ENCODE results near the gene LPAR2.

LPAR2 gene

DNA sequence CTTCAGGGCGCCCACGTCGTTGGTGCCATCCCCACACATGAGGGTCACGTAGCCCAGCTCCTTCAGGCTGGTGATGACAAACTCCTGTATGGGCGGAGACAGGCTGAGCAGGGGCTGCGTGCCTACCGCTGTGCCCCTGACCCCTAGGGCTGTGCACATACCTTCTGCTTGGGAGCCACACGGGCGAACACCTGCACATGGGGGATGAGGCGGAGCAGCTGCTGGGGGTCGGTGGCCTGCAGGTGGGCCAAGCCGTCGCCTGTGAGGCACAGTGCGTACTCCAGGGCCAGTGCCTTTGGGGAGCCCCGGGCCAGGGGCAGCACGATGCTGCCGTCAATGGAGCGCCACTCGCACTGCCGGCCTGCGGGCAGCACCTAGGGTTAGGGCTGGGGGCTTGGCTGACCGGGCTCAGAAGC lies 21.6 kb upstream of the LPAR2 start:
- no peak for TF ChIP-seq JUND (IDR thresholded peaks at IDR 0.05; ENCODE audit: low read depth)
- in situ Hi-C loops (cut with HindIII; ENCODE audit: low pct_unique_long_range_greater_than_20kb, low sequenced_read_pairs): no loop called here
- DNase-seq (ENCODE audit: low read depth in 1 of 2, low spot score in 1 of 2): no peak

DNA sequence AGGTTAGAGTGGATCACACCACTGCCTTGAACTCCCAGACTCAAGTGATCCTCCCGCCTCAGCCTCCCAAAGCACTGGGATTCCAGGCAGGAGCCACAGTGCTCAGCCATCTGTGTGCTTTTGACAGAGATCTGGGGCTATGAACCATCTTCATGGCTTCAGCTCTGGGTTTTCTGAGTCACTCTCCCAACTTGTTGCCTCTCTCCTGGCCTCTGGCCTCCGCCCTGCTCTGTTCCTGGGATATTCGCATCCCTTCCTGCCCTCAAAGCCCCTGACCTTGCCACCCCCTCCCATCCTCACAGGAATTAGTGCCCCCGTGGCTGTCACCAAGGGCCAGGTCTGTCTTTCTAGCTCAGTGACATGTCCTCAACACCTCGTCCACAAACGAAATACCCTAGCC lies 21.1 kb upstream of the LPAR2 start:
- in situ Hi-C loops (cut with HindIII; ENCODE audit: low pct_unique_long_range_greater_than_20kb, low sequenced_read_pairs): no loop called here
- no peak for DNase-seq (ENCODE audit: low read depth in 1 of 2, low spot score in 1 of 2)
- TF ChIP-seq JUND (IDR thresholded peaks at IDR 0.05; ENCODE audit: low read depth): no peak

DNA sequence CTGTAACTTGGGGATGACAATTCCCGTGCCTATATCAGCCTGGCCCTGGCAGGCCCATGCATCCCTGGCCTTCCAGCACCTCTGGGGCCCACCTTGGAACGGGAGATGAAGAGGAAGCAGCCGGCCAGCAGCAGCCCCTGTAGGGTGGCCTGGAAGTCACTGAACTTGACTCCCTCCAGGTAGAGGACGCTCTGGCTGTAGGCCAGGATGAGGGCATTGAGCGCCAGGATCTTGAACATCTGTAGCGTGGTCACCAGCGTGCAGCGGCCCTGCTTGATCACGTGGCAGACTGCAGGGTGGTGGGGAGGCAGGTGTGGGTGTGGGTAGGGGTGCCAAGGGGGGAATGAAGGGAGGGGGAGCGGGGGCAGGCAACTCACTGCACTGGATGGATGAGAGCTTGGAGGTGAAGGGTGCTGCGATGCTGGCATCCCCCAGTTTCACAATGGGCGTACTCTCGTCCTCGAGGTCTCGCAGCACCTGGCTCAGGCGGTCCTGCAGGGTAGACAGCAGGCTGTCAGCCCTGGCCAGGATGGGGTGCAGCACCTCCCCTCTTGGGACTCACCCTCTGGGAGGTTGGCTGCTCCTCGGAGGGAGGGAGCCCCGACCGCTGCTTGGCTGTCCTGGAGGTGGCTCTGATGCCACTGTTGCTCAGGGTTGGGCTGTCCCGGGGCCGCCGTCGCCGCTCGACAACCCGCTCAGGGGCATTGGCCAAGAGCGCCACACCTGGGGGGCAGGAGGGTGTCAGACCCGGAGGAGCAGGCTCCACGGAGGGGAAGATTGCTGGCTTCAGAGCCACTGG lies 19.2 kb upstream of the LPAR2 start:
- DNase-seq (ENCODE audit: low read depth in 1 of 2, low spot score in 1 of 2): no peak
- no peak for TF ChIP-seq JUND (IDR thresholded peaks at IDR 0.05; ENCODE audit: low read depth)
- in situ Hi-C loops (cut with HindIII; ENCODE audit: low pct_unique_long_range_greater_than_20kb, low sequenced_read_pairs): no loop called here

DNA sequence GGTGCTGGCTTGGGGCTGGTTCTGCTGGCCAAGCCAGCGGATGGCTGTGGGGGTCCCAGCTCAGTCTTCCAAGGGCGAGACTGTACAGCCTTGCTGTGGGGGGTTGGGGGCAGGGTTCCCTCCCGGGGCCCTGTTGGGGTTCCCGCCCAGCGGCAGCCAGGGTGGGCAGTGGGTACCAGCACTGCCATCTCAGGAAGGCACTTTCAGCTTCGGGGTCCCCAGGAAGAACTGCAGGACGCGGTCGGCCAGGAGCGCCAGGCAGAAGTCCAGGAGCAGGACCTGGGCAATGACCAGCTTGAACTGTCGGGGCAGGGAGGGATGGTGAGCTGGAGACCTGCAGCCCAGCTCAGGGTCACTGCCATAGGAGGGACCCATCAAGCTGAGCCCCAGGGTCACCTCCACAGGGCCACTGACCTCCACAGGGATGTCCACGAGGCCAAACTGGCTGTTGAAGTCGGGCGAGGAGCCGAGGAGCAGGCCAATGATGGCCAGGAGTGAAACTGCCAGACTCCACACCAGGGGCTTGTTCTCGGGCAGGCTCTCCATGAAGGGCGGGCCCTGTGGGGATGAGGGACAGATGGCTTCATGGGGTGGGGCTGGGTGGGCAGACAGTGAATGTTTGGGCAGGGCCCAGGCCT lies 17.3 kb upstream of the LPAR2 start:
- in situ Hi-C loops (cut with HindIII; ENCODE audit: low pct_unique_long_range_greater_than_20kb, low sequenced_read_pairs): no loop called here
- DNase-seq (ENCODE audit: low read depth in 1 of 2, low spot score in 1 of 2): no peak
- TF ChIP-seq JUND (IDR thresholded peaks at IDR 0.05; ENCODE audit: low read depth): no peak

DNA sequence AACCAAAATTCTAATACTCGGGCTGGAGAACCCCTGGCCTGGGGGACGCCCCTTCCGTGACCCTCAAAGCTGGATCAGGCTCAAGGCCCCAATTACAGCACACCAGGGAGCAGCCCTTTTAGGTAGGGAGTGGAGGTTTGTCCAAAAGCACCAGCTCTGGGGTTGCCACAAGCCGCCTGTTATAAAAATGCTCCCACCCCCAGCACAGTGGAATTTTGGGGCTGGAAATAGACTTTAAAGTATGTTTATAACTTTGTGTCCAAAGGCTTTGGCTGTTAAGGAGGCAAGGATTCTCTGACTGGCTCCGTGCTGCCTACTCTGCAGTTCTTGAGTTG lies 16.0 kb upstream of the LPAR2 start:
- no peak for DNase-seq (ENCODE audit: low read depth in 1 of 2, low spot score in 1 of 2)
- in situ Hi-C loops (cut with HindIII; ENCODE audit: low pct_unique_long_range_greater_than_20kb, low sequenced_read_pairs): no loop called here
- TF ChIP-seq JUND (IDR thresholded peaks at IDR 0.05; ENCODE audit: low read depth): no peak

DNA sequence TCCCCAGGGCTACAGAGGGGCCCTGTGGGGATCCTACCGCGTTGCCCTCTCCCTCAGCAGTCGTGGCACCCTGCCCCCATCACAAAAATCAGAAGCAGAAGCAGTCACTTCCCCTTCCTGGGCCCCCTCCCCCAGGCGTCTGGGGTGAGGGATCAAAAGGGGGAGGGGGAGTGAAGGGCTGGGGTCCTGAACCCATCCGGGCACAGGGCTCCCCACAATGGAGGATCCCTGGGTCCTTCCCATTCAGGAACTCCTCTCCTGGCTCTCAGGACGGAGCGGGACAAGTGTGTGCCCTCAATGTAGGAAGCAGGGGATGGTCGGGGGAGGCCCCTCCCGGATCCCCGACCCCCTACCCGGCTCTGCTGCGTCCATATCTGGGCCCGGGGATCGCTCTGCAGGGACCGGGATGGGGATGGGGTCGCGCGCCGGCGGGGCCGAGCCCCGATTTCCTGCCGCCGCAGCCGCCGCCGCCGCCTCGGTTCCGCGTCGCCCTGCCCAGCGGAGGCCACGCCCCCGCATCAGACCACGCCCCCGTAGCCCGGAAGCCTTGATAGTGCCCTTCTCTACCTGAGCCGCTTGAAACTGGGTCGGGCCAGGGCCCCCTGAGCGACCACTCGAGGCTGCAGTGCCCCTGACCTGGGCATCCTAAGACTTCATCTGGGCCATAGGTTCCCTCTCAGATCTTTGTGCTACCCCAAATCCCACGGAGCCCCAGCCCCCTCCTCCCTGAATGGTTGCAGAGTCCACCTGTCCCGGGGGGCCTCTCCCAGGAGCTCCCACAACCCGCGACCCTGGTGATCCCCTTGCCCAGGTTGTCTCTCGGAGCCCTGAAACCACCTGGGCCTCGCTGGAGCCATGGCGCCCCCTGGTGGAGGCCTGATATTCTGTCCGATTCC lies 15.4 kb upstream of the LPAR2 start, which contains the start of gene GMIP:
GMIP (minus strand) TSS at position 500 of the 896 bp plus-strand sequence; CDS start at position 372, 128 bp downstream.
- peak; percentile 62 to 76 for DNase-seq (ENCODE audit: low read depth in 1 of 2, low spot score in 1 of 2)
- TF ChIP-seq JUND (IDR thresholded peaks at IDR 0.05; ENCODE audit: low read depth): no peak
- in situ Hi-C loops (cut with HindIII; ENCODE audit: low pct_unique_long_range_greater_than_20kb, low sequenced_read_pairs): no loop called here

DNA sequence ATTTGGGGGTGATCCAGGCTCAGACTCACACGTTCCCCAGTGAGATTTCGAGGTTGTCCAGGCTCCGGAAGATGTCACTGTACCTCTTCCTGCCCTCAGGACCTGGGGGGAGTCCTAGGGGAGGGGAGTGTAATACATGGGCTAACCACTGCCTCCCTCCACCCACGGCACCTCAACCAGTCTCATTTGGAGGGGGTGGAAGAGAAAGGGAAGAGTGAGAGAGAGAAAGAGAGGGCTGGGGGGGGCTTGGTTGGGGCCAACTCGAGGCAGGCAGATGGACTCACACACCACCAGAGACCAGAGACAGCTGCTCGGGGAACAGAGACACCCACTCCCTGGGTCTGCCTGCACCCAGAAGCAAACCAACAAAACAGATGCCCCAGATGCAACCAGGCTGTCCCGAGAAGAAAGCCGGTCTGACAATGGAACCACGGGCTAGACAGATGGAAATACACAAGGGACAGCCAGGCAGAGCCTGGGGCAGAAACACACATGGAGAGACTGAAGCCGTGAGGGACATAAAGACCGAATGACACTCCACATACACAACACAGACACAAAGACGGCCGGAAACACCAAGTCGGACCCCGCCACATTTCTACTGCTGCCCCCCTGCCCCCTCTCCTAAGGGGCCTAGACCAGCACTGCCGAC lies 14.6 kb upstream of the LPAR2 start:
- in situ Hi-C loops (cut with HindIII; ENCODE audit: low pct_unique_long_range_greater_than_20kb, low sequenced_read_pairs): no loop called here
- no peak for TF ChIP-seq JUND (IDR thresholded peaks at IDR 0.05; ENCODE audit: low read depth)
- peak in 1 of 2 experiments; percentile 21 for DNase-seq (ENCODE audit: low read depth in 1 of 2, low spot score in 1 of 2)

DNA sequence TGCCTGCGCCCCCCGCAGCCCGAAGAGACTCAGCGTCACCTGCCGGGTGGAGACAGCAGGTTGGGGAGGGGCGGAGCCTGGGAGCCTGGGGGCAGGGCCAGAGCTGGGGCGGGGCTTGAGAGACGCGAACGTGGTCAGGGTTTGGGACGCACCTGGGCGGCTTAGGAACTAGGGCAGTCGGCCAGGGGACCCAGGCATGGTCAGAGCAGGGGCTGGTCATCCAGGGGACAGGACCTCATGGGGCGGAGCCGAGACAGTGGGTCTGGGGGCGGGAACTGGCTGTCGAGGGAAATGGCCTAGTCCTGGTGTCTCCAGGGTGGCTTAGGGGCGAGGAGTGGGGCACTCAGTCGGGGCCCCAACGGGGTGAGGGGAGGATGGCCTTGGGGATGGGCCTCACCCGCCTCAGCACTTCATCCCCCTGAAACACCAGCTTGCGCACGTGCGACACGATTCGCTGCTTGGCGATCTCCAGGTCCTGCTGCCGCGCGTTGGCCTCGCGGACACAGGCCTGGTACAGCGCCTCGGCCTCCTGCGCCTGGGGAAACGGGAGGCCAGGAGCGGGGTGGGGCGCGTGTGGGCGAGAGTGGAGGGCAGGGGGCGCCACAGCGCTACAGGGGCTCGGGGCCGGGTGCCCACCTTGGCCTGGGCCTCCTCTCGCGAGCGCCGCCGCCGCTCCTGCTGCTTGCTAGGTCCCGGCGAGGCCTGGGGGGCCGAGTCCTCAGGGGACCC lies 9.7 kb upstream of the LPAR2 start:
- in situ Hi-C loops (cut with HindIII; ENCODE audit: low pct_unique_long_range_greater_than_20kb, low sequenced_read_pairs): no loop called here
- no peak for DNase-seq (ENCODE audit: low read depth in 1 of 2, low spot score in 1 of 2)
- TF ChIP-seq JUND (IDR thresholded peaks at IDR 0.05; ENCODE audit: low read depth): no peak

DNA sequence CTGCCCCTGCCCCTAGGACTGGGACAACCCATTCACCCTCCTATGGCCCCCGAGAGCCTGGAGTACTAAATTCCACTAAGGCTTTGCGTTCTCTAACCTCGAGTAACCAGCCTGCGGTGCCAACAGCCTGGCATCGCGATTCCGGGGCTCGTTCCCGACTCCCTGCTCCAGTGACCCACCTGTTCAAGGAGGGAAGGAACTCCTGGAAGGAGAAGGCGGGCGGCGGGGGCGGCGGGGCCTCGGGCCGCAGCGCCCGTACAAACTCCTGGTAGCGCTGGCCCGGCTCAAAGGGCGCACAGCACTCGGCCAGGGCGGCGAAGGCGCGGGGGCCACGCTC lies 9.1 kb upstream of the LPAR2 start:
- in situ Hi-C loops (cut with HindIII; ENCODE audit: low pct_unique_long_range_greater_than_20kb, low sequenced_read_pairs): no loop called here
- TF ChIP-seq JUND (IDR thresholded peaks at IDR 0.05; ENCODE audit: low read depth): no peak
- DNase-seq (ENCODE audit: low read depth in 1 of 2, low spot score in 1 of 2): no peak

DNA sequence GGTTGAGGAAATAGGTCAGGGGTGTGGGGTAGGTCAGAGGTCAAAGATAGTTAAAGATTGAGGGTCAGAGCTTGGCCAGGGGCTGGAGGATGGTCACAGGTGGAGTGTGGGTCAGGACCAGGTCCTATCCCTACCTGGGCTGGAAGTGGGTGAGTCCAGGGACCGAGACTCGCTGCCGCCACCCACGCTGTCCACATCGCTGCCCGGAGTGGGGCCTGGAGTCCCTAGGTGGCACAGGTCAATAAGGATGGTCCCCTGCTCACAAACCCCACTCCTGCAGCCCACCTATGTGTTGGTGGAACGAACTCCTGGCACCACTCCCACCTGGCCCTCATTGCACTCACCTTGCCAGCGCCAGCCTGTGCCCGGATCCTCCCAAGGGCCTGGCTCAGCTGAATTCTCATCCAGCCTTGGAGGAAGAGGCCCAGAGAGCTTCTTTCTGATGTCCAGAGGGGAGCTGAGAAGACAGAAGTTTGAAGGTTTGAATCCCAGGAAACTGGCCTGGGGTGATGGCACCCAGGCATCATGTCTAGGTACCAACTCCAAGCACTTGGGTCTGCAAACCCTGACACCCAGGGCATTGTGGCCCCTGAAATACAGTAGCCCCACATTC lies 8.7 kb upstream of the LPAR2 start:
- no peak for DNase-seq (ENCODE audit: low read depth in 1 of 2, low spot score in 1 of 2)
- no peak for TF ChIP-seq JUND (IDR thresholded peaks at IDR 0.05; ENCODE audit: low read depth)
- in situ Hi-C loops (cut with HindIII; ENCODE audit: low pct_unique_long_range_greater_than_20kb, low sequenced_read_pairs): no loop called here

DNA sequence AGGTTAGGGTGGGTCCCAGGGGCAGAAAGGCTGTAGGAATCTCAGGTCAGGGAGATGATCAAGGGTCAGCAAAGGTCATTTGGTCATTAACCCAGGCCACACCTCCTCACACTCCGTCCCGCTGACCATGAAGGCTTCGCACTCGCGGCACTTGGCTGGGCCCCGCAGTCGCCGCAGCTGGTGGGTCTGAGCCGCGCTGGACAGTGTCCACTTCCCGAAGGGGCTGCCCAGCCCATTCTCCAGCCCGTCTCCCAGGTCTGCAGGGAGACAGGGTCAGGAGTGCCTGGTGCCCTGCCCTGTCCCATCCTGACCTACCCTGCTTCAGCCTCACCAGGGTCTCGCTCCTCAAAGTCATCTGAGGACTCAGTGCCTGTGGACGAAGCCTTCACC lies 7.3 kb upstream of the LPAR2 start:
- TF ChIP-seq JUND (IDR thresholded peaks at IDR 0.05; ENCODE audit: low read depth): no peak
- in situ Hi-C loops (cut with HindIII; ENCODE audit: low pct_unique_long_range_greater_than_20kb, low sequenced_read_pairs): no loop called here
- DNase-seq (ENCODE audit: low read depth in 1 of 2, low spot score in 1 of 2): no peak

All from T47D (cell line).